ENCODE measurements around the gene ANKRD63.

DNA sequence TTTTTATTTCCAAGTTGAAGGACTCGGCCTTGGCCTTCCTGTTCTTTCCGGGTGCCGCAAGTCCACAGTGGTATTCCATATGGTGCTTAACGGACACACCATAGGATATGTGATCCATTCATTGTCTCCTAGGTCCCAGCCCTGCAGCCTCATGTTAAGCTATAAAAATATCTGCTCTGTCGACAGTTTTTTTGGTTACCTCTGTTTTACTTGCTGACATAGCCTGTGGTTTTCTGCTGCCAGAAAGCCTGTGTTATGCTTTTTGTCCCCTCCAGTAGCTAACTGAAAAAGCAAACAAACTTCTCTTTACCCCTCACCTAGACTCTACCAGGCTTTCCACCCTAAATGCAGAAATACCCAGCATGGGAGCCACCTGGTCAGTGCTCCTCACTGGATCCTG lies 45.9 kb upstream of the ANKRD63 start:
- TF ChIP-seq, protein P1, sequence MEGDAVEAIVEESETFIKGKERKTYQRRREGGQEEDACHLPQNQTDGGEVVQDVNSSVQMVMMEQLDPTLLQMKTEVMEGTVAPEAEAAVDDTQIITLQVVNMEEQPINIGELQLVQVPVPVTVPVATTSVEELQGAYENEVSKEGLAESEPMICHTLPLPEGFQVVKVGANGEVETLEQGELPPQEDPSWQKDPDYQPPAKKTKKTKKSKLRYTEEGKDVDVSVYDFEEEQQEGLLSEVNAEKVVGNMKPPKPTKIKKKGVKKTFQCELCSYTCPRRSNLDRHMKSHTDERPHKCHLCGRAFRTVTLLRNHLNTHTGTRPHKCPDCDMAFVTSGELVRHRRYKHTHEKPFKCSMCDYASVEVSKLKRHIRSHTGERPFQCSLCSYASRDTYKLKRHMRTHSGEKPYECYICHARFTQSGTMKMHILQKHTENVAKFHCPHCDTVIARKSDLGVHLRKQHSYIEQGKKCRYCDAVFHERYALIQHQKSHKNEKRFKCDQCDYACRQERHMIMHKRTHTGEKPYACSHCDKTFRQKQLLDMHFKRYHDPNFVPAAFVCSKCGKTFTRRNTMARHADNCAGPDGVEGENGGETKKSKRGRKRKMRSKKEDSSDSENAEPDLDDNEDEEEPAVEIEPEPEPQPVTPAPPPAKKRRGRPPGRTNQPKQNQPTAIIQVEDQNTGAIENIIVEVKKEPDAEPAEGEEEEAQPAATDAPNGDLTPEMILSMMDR (IDR thresholded peaks at IDR 0.05), result no peak
- no peak for TF ChIP-seq POLR2A (IDR thresholded peaks at IDR 0.05)

All from Peyer's patch (tissue), 4 donors.